Loucy (cell line): ENCODE results near the gene GPR17.

Experiments
- H2AFZ ChIP-seq: fragments of 200-600 bp; sonication (generic); 2 replicates; pipeline ENCODE4 v1.6.0; 2016; ENCODE audit warnings: antibody characterized with exemption, mild to moderate bottlenecking, low read length, moderate library complexity
- H3F3A ChIP-seq: fragments of 200-600 bp; 2 replicates; pipeline ENCODE4 v1.6.0; 2016; ENCODE audit warnings: antibody characterized with exemption, low read depth, mild to moderate bottlenecking
- H3K27me3 ChIP-seq: fragments of 200-600 bp; sonication (generic); 2 replicates; pipeline ENCODE4 v1.6.1; 2014; ENCODE audit warnings: low read length, mild to moderate bottlenecking; ENCODE audit not compliant: insufficient read depth, poor library complexity, severe bottlenecking
- H3K36me3 ChIP-seq: fragments of 200-600 bp; sonication (generic); 2 replicates; pipeline ENCODE4 v1.6.1; 2016; ENCODE audit warnings: low read length; ENCODE audit not compliant: insufficient read depth
- H3K4me1 ChIP-seq: fragments of 200-600 bp; sonication (generic); 2 replicates; pipeline ENCODE4 v1.5.1; 2014; ENCODE audit warnings: low read length, mild to moderate bottlenecking; ENCODE audit not compliant: insufficient read depth, poor library complexity, severe bottlenecking
- H3K4me2 ChIP-seq: fragments of 200-600 bp; sonication (generic); 2 replicates; pipeline ENCODE4 v1.6.0; 2014; ENCODE audit warnings: antibody characterized with exemption, low read length, low read depth, mild to moderate bottlenecking; ENCODE audit not compliant: poor library complexity, severe bottlenecking
- H3K4me3 ChIP-seq: fragments of 200-600 bp; sonication (generic); 2 replicates; pipeline ENCODE4 v1.5.1; 2014; ENCODE audit warnings: low read length, mild to moderate bottlenecking, mixed read lengths; ENCODE audit not compliant: poor library complexity, severe bottlenecking
- H3K79me2 ChIP-seq: fragments of 200-600 bp; sonication (generic); 2 replicates; pipeline ENCODE4 v1.6.1; 2014; ENCODE audit warnings: low read length; ENCODE audit not compliant: insufficient read depth
- H3K9ac ChIP-seq: fragments of 200-600 bp; sonication (generic); 2 replicates; pipeline ENCODE4 v1.6.0; 2014; ENCODE audit warnings: mild to moderate bottlenecking, low read depth, low read length, moderate library complexity; ENCODE audit not compliant: poor library complexity, severe bottlenecking
- H3K9me2 ChIP-seq: fragments of 200-600 bp; sonication (generic); replicated peaks from 2 replicates; pipeline ENCODE4 v1.6.1; 2016; ENCODE audit warnings: low read depth, low read length, mixed read lengths
- H3K9me3 ChIP-seq: fragments of 200-600 bp; sonication (generic); 2 replicates; pipeline ENCODE4 v1.6.1; 2014; ENCODE audit warnings: mild to moderate bottlenecking, antibody characterized with exemption, low read length, low read depth; ENCODE audit not compliant: insufficient read depth
- H4K20me1 ChIP-seq: fragments of 200-600 bp; sonication (generic); 2 replicates; pipeline ENCODE4 v1.6.0; 2014; ENCODE audit warnings: antibody characterized with exemption, low read length, mild to moderate bottlenecking; ENCODE audit not compliant: insufficient read depth, poor library complexity, severe bottlenecking
- CTCF ChIP-seq: fragments of 200-600 bp; sonication (generic); conservative IDR thresholded peaks from 2 replicates; pipeline ENCODE4 v1.5.1; 2014; ENCODE audit warnings: mild to moderate bottlenecking, antibody characterized with exemption, low read length
- EZH2phosphoT487 ChIP-seq: fragments of 200-600 bp; IDR thresholded peaks from 2 replicates; pipeline ENCODE4 v1.6.1; 2018; ENCODE audit warnings: antibody characterized with exemption, mild to moderate bottlenecking, moderate library complexity, borderline replicate concordance

Gene GPR17

GRCh38 chr2:127673291-127674069 is 27.5 kb downstream of the GPR17 start:
- no peaks in the 10 kb centered on the region for H4K20me1 ChIP-seq
- no peaks in the 10 kb centered on the region for H3K27me3 ChIP-seq
- TF ChIP-seq EZH2phosphoT487 (no peak), CTCF (no peak)
- H3F3A ChIP-seq, result no peaks in the 10 kb centered on the region
- no peak overlapping the region for H3K4me2 ChIP-seq
- no peak overlapping the region for H2AFZ ChIP-seq
- no peaks in the 10 kb centered on the region for H3K79me2 ChIP-seq
- H3K9me2 ChIP-seq, result no peaks in the 10 kb centered on the region
- H3K9ac ChIP-seq, result no peak overlapping the region
- H3K4me3 ChIP-seq, result no peak overlapping the region
- H3K36me3 ChIP-seq, result no peaks in the 10 kb centered on the region
- no peaks in the 10 kb centered on the region for H3K4me1 ChIP-seq
- H3K9me3 ChIP-seq, result no peaks in the 10 kb centered on the region

- Histone ChIP-seq H3K9me2 (no peaks in the 10 kb centered on the region), H3K9ac (no peak overlapping the region), H3K27me3 (no peaks in the 10 kb centered on the region), H3K4me3 (no peak overlapping the region), H2AFZ (no peak overlapping the region), H3K79me2 (no peaks in the 10 kb centered on the region), H3F3A (no peaks in the 10 kb centered on the region), H3K4me2 (no peak overlapping the region), H3K4me1 (no peaks in the 10 kb centered on the region), H4K20me1 (no peaks in the 10 kb centered on the region), H3K9me3 (no peaks in the 10 kb centered on the region), H3K36me3 (no peaks in the 10 kb centered on the region)
- TF ChIP-seq EZH2phosphoT487 (no peak), CTCF (no peak)
Measured at GRCh38 chr2:127674241-127675209, 28.6 kb downstream of the GPR17 start.

- Histone ChIP-seq H3K9me2 (no peaks in the 10 kb centered on the region), H3F3A (no peaks in the 10 kb centered on the region), H4K20me1 (no peaks in the 10 kb centered on the region), H3K4me2 (no peak within 1 kb of the TSS), H3K4me3 (no peak within 1 kb of the TSS), H3K27me3 (no peaks in the 10 kb centered on the region), H3K9me3 (no peaks in the 10 kb centered on the region), H3K79me2 (no peaks in the 10 kb centered on the region), H2AFZ (no peak within 1 kb of the TSS), H3K4me1 (no peaks in the 10 kb centered on the region), H3K36me3 (no peaks in the 10 kb centered on the region), H3K9ac (no peak within 1 kb of the TSS)
- TF ChIP-seq CTCF (no peak), EZH2phosphoT487 (no peak)
Measured at GRCh38 chr2:127675331-127676261, 29.6 kb downstream of the GPR17 start, which contains the start of gene LIMS2. LIMS2 (minus strand) TSS chr2:127675530; CDS start chr2:127675024, 506 bp downstream.
